Activated gamma-delta T cell treated with Interleukin-2 at 50 U/mL for 16 hours (primary cell): ENCODE data around the gene TGFBR3L.

Experiments
- DNase-seq: peaks from one replicate; pipeline ENCODE4 v3.0.0-alpha.2; 2020

The TGFBR3L gene

DNA sequence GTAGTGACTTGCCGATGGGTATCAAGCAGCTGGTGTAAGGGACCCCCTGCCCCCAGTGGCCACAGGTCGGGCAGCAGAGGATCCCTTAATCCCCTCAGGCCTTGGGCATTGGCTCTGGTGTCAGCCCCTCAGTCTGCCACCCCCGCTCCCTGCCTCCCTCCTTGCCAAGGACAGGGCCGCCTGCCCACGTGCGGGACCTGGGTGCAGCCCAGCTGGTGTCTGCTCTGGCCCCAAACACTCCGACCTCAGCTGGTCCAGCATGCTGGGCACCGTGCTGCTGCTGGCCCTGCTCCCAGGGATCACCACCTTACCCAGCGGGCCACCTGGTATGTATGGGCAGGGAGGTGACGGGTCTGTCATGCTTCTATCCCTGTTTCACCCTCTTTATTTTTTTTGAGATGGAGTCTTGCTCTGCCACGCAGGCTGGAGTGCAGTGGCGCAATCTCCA, at the start of gene TGFBR3L:
Gene TGFBR3L, plus strand, starts transcription at position 233 of the 448 bp plus-strand sequence.
- DNase-seq, result no peak

DNA sequence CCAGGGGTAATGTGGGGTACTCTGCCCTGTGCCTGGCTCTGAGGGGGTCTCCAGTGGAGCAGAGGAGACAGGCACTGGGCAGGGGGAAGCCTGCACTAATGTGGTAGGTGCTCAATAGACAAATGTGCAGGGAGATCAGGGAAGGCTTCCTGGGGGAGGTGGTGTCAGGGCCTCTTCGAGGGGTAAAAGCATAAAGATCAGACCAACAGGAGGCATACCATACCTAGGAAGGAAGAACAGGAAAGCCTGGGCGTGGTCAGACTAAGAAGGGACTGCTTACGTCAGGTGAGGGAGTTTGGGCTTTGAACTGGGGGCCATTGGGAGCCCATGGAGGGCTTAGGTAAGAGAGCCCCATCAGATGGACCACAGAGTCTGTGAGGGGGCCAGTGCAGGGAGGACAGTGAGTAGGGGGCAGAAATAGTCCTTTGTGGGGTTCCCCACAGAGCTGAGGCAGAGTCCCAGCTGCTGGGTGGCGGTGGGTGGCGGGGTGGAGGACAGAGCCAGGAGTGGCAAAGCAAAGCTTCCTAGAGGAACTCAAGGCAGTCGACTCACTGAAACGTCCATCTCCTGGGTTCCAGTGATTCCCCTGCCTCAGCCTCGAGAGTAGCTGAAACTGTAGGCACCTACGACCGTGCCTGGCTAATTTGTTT, 49.2 kb upstream of the TGFBR3L start:
- DNase-seq, result no peak

DNA sequence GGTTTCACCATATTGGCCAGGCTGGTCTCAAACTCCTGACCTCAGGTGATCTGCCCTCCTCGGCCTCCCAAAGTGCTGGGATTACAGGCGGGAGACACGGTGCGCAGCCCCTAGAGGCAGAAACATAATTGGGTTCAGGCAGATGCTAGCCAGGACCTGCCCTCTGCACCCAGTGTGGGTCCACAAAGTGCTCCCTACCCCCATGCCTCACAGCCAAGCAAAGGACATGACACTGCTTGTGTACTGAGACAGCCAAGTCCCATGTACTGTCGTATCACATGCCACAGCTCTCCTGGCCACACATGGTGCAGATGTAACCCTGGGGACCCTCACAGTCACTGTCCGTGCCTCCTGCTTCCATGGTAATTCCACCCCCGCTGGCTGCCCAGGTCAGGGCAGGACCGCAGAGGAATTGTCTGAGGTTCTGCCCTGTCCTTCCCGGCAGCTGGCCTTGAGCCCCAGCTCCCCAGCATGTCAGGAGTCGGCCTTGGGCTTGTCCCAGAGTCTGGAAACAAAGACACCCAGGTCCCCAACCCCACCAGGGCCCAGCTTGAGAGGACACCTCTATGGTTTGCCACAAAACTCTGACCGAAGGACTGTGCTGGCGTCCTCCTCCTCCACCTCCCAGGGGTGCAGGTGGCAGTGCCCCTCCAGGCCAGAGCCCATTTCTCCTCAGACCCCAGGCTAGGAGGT, 48.1 kb upstream of the TGFBR3L start:
- DNase-seq, result no peak

DNA sequence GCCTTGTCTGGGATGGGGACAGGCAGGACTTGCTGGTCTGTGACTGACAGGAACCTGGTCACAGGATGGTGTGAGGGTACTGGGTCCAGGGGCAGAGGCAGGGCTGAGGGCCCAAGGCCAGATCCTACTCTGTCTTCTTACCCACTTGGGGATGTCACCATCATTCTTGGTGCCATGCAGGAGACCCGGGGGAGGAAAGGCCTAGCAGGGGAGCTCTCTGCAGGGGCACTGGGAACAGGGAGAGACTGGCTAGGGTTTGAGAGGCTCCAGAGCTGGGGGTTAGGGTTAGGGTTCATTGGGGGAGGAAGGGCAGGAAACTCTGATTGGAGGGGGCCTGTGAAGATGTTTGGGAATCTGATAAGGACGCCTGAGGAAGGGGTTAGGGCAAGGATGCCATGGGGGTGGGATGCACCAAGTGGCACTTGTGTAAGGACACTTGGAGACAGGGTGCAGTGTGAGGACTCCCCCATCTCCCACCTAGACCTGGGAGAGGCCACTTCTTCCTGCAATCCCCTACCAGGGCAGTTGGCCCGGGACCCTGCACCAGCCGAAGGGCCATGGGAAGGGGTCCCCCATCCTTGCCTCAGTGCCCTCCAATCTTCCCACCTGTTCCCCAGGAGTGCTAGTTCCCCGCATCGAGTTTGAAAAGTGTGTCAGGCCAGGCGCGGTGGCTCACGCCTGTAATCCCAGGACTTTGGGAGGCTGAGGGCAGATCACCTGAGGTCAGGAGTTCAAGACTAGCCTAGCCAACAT, 47.4 kb upstream of the TGFBR3L start:
- no peak for DNase-seq

GRCh38 chr19:7868326-7868670, 46.3 kb upstream of the TGFBR3L start:
- DNase-seq, result no peak

GRCh38 chr19:7868671-7869452, 45.8 kb upstream of the TGFBR3L start:
- DNase-seq, result peak; percentile 81

GRCh38 chr19:7869453-7869909, 45.1 kb upstream of the TGFBR3L start:
- peak; percentile 76 for DNase-seq

DNA sequence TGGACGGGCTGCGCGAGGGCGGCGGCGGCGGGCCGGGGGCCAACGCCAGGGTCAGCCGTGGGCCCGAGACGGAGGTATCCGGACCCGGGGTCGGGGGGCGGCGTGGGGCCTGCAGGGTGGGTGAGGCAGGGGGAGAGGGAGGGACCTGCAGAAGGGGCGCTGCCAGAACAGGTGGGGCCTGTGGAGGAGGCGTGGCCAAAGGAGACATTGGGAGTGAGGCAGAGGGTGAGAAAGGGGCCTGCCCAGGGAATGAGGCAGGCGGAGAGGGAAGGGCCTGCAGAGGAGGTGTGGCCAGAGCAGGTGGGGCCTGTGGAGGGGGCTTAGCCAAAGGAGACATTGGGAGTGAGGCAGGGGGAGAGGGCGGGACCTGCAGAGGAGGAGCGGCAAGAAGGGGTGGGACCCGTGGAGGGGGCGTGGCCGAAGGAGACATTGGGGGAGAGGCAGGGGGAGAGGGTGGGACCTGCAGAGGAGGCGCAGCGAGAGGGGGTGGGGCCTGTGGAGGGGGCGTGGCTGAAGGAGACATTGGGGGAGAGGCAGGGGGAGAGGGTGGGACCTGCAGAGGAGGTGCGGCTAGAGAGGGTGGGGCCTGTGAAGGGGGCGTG, 44.6 kb upstream of the TGFBR3L start:
- peak; percentile 44 for DNase-seq

GRCh38 chr19:7870571-7871436, 43.8 kb upstream of the TGFBR3L start:
- peak; percentile 36 for DNase-seq

DNA sequence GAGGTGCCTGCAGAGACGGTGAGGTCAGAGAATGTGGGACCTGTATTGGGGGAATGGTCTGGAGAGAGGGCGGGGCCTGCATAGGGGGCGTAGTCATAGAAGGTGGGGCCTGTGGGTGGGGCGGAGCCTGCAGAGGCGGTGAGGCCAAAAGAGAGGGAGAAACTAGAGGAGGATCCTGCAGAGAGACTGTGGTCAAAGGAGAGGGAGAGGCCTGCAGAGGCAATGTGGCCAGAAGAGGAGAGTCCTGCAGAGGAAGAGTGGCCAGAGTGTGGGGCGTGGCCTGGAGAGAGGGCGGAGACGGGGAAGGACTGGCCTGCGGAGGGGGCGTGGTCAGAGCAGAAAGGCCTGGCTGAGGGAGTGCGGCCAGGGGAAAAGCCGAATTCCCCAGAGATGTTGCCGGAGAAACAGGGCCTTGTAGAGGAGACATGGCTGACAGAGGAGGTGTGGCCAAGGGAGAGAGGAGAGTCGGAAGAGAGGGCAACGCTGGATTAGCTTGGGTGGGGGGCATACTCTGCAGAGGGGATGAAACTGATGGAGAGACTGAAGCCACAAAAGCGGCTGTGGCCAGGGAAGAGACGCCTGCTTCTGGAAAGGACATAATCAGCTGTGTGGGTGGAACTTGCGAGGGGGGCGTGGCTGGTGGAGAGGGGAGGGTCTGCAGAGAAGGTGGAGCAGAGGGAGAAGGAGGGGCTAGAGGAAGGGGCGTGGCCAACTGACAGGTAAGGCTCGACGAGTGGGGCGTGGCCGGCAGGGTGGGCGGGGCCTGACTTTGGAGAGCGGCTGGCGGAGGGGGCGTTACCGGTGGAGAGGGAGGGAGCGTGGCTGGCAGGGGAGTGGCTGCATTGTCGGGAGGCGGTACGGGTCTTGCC, 43.0 kb upstream of the TGFBR3L start:
- peak; percentile 71 for DNase-seq

DNA sequence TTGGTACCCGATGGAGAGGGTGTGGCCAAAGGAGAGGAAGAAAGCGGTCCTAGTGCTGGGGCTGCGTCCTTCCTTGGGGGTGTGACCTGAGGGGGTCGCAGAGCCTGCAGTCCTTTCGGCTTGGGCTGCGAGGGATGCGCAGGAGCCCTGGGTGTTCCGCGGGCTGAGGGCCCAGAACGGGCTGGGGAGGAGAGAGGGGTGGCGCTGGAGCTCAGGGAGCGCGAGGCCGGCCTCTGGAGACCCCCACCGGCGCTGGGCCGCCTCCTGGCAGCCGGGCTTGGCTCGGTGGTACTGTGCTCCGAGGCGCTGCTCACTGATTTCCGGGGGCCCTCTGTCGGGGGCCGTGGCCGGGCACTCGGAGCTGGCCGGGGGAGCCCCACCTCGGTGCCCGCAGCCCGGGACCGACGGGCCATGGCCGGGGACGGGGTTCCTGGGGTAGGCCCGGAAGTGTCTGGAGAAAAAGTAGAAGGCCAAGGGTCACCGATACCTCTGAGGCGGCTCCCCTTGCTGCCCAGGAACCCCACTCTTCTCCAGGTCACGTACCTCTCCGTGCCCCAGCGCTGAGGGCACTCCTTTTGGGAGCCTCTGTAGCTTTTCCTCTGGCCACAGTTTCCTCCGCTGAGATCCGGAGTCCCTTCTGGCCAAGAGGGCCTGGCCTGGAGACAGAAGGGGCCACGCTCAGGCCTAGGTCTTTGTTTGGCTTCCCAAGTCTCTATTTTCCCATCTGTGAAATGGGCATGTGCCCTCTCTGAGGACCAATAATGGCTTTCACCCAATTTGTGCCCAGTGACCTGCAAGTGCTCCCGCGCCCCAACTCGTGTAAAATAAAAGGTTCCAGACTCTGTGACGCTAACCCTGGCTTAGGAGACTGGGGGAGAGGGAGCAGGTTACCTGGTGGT, 42.1 kb upstream of the TGFBR3L start:
- DNase-seq, result no peak

DNA sequence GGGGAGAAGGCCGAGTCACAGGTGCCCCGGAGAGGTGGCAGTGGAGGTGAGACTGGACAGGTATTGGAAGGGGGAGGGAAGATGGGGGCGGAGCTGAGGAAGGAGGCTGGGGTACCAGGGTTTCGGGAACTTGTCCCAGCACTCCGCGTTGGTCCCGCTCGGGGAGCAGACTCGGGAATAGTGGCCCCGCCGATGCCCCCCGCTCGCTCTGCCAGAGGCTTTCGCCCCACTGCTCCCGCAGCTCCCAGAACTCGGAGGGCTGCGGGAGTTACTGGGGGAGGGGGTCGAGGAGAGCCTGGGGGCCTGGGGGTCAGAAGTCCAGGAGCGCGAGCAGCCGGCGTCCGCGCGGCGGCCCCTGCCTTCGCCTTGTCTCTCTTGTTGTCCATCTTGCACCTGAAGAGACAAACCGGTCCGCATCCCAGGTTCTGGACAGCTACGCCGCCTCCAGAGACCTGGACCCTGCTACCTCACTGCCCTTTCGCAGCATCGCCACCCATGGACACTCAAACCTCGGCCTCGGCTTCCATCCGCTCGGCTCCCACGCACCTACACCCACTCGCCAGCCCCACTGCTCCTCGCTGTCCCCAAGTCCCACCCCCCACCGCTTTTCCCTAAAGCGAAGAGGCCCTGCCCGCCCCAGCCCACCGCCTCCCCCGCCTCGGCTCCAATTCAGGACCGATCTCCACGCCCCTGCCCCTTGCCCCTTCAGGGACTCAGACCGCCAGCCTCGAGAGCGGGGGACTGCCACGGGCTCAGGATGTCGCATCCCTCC, 41.1 kb upstream of the TGFBR3L start:
- DNase-seq, result no peak

- no peak for DNase-seq
These were observed 40.3 kb upstream of the TGFBR3L start, which contains the start of gene PRR36 for GRCh38 chr19:7874076-7874896. TSS of gene PRR36 (minus strand) at chr19:7874390. CDS start at chr19:7873689, 701 bp downstream.

GRCh38 chr19:7874897-7875273, 39.7 kb upstream of the TGFBR3L start:
- no peak for DNase-seq

- no peak for DNase-seq
These were observed 37.3 kb upstream of the TGFBR3L start for GRCh38 chr19:7877249-7877836.

DNA sequence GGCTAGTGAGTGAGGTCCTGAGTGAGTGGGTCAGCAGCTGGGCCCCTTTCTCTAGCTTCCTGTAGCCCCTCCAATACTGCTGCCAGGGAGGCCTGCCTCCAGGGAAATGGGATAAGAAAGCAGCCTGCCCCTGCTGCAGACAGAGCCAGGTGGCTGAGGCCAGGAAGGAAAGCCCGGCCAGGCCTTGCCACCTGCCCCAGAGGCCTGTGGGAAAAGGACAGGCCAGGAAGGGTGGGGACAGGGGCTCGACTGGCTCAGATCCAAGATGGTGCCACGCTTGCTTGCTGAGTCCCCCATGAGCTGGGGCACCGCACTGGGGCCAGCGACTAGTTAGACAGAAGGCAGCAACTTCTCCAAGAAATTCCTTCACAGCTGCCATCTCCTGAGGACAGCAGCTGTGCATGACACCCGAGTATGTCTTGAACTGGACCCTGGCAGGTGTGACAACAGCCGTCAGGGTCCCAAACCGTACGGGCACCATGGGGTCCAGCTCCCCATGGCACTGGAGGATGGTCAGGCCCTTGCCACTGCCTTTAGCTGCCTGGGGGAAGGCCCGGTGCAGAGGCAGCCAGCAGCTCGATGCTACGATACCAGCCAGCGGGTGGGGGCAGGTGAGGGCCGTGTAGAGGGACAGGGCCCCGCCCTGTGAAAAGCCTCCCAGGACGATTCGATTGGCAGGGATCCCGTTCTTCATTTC, 35.4 kb upstream of the TGFBR3L start:
- no peak for DNase-seq

DNA sequence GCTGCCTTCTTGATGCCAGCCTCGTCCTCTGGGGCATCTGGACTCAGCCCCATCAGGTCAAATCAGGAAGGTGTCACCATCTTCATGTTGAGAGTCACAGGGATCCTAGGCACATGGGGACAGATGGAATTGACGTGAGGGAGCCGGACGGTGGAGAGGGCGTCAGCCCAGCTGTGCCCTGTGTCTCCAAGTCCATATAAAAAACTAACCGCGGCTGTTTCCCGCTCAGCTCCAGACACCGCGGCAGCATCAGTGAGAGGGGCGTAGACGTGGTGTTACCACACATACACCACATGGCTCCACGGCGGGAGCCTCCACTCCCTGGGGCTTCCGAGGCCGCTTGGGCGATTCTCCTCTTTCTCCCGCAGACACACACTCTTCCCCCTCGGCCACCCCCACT, 34.8 kb upstream of the TGFBR3L start:
- no peak for DNase-seq
